Neural crest cell (in vitro differentiated cells): Measurements from ENCODE around the gene DDX31. TPM values are rescaled to one million over a fixed set of nuclear protein-coding genes. Genes with fewer than 3 reads are reported as not detected.

Experiments used
- DNase-seq: peaks from one replicate; pipeline ENCODE4 v3.0.0; 2021; ENCODE audit warnings: low read depth, mixed read lengths, low spot score
- H3K27ac Mint-ChIP-seq: one replicate; pipeline ENCODE4 v1.8.0; 2021; ENCODE audit warnings: mild to moderate bottlenecking, mixed read lengths; ENCODE audit not compliant: unreplicated experiment
- H3K27me3 Mint-ChIP-seq: 2 replicates; pipeline ENCODE4 v1.8.0; 2021; ENCODE audit warnings: low read depth, mild to moderate bottlenecking, mixed read lengths
- H3K36me3 Mint-ChIP-seq: 2 replicates; pipeline ENCODE4 v1.8.0; 2021; ENCODE audit warnings: low read depth, mild to moderate bottlenecking, mixed read lengths
- H3K4me1 Mint-ChIP-seq: 2 replicates; pipeline ENCODE4 v1.8.0; 2021; ENCODE audit warnings: mixed read lengths
- H3K4me3 Mint-ChIP-seq: one replicate; pipeline ENCODE4 v1.8.0; 2021; ENCODE audit warnings: mild to moderate bottlenecking, mixed read lengths
- H3K9me3 Mint-ChIP-seq: 2 replicates; pipeline ENCODE4 v1.8.0; 2021; ENCODE audit warnings: mixed read lengths
- CTCF ChIP-seq: fragments of 200-600 bp; sonication (generic); conservative IDR thresholded peaks from 2 replicates; pipeline ENCODE4 v1.5.0; 2021; ENCODE audit warnings: antibody characterized with exemption, mild to moderate bottlenecking
- total RNA-seq: library from RNA; stranded (reverse); gene quantifications from 2 replicates; pipeline ENCODE4 v1.2.1, GENCODE V29; 2021

The DDX31 gene
- total RNA-seq, 1 donor from 2014 or later: 20.9 TPM

GRCh38 chr9:132552041-132552440 lies 117.7 kb downstream of the DDX31 start:
- peaks cover 5% of the 10 kb centered on the region for H3K9me3 Mint-ChIP-seq
- H3K4me3 Mint-ChIP-seq: no peak overlapping the region
- TF ChIP-seq CTCF: no peak
- peaks cover 5% of the 10 kb centered on the region for H3K27me3 Mint-ChIP-seq
- DNase-seq: no peak
- H3K4me1 Mint-ChIP-seq: peaks cover 57% of the 10 kb centered on the region
- no peak overlapping the region for H3K27ac Mint-ChIP-seq
- H3K36me3 Mint-ChIP-seq: no peaks in the 10 kb centered on the region

GRCh38 chr9:132551556-132551955 lies 118.2 kb downstream of the DDX31 start:
- DNase-seq: no peak
- Mint-ChIP-seq H3K4me3 (no peak overlapping the region), H3K36me3 (no peaks in the 10 kb centered on the region), H3K27ac (no peak overlapping the region), H3K9me3 (peaks cover 5% of the 10 kb centered on the region), H3K4me1 (peaks cover 57% of the 10 kb centered on the region), H3K27me3 (peaks cover 3% of the 10 kb centered on the region)
- TF ChIP-seq CTCF: no peak

- no peaks in the 10 kb centered on the region for H3K9me3 Mint-ChIP-seq
- DNase-seq: no peak
- H3K4me3 Mint-ChIP-seq: peak overlapping the region; percentile 68
- H3K4me1 Mint-ChIP-seq: peaks cover 50% of the 10 kb centered on the region
- TF ChIP-seq CTCF: no peak
- no peaks in the 10 kb centered on the region for H3K36me3 Mint-ChIP-seq
- H3K27ac Mint-ChIP-seq: peak overlapping the region; percentile 63
- no peaks in the 10 kb centered on the region for H3K27me3 Mint-ChIP-seq
Observed at GRCh38 chr9:132548751-132549640, 120.8 kb downstream of the DDX31 start.

- no peak for DNase-seq
- Mint-ChIP-seq H3K4me3 (peak overlapping the region; percentile 46), H3K27ac (no peak overlapping the region), H3K27me3 (peaks cover 2% of the 10 kb centered on the region), H3K4me1 (peaks cover 56% of the 10 kb centered on the region), H3K9me3 (no peaks in the 10 kb centered on the region), H3K36me3 (no peaks in the 10 kb centered on the region)
- no peak for TF ChIP-seq CTCF
Observed at GRCh38 chr9:132547976-132548730, 121.6 kb downstream of the DDX31 start.

- Mint-ChIP-seq H3K4me1 (peaks cover 56% of the 10 kb centered on the region), H3K4me3 (no peak overlapping the region), H3K36me3 (no peaks in the 10 kb centered on the region), H3K9me3 (no peaks in the 10 kb centered on the region), H3K27ac (no peak overlapping the region), H3K27me3 (peaks cover 2% of the 10 kb centered on the region)
- no peak for DNase-seq
- no peak for TF ChIP-seq CTCF
Observed at GRCh38 chr9:132547436-132547835, 122.3 kb downstream of the DDX31 start.
